Psoas muscle (tissue), 8 donors: ENCODE results near the gene SWAP70. TPM values are rescaled to one million over a fixed set of nuclear protein-coding genes. Genes with fewer than 3 reads are reported as not detected.

Experiments used
- ATAC-seq, 4 donors: fragments of 200-7000 bp; cut with Tn5 transposase; one replicate each; pipeline ENCODE4 v1.9.1; 2020; ENCODE audit warnings: moderate library complexity in 3 of 4, mild to moderate bottlenecking in 2 of 4
- DNase-seq, 2 donors: peaks; one replicate each; pipeline ENCODE4 v3.0.0-alpha.2; 2020
- H3K27ac ChIP-seq: fragments of 200-600 bp; one replicate; pipeline ENCODE4 v1.8.0; 2022
- H3K27me3 ChIP-seq, 3 donors: fragments of 200-600 bp in 1 of 3; one replicate each; pipeline versions ENCODE4 v1.6.1 to v1.8.0; 2013 to 2022; ENCODE audit warnings: low read length in 2 of 3, mild to moderate bottlenecking in 2 of 3, moderate library complexity in 1 of 3; ENCODE audit not compliant: insufficient read depth in 3 of 3
- H3K36me3 ChIP-seq, 2 donors: fragments of 200-600 bp in 1 of 2; one replicate each; pipeline versions ENCODE4 v1.6.1 to v1.8.0; 2013 to 2022; ENCODE audit warnings: low read depth in 1 of 2, mild to moderate bottlenecking in 1 of 2, moderate library complexity in 1 of 2; ENCODE audit not compliant: insufficient read depth in 1 of 2
- H3K4me1 ChIP-seq: fragments of 200-600 bp; one replicate; pipeline ENCODE4 v1.8.0; 2022
- H3K4me3 ChIP-seq: fragments of 200-600 bp; one replicate; pipeline ENCODE4 v1.8.0; 2022; ENCODE audit warnings: mild to moderate bottlenecking
- H3K9me3 ChIP-seq: fragments of 200-600 bp; one replicate; pipeline ENCODE4 v1.8.0; 2022
- WGBS, 3 donors: extraction: QIAGEN DNeasy Blood & Tissue Kit; methylation state at CpG; one replicate each; pipeline versions ENCODE4 v1.1.6 to v1.1.7; 2013; 5-methylcytosine and 5-hydroxymethylcytosine counted together
- intact Hi-C, 2 donors: fragments of 100-400 bp; cut with DNase I; formaldehyde crosslinking; loops; one replicate each; pipeline versions ENCODE4 v1.11.0 to v1.14.2; 2022
- polyA plus RNA-seq, 3 donors: library from polyadenylated mRNA; stranded (reverse); fragments of 200-250 nt; gene quantifications; one replicate each; pipeline ENCODE4 v1.2.3, GENCODE V29; 2013
- total RNA-seq, 4 donors: library from RNA; stranded (reverse); fragmentation: NEBNext Ultra II Directional in 2 of 4; extraction: Animal tissue kit (Norgen Biotek cat#: 25700) in 2 of 4; gene quantifications; one replicate each; pipeline versions ENCODE4 v1.2.1 to v1.2.4, GENCODE V29; 2021 to 2023
- TF ChIP-seq, protein P1 (sequence below): fragments of 200-600 bp; IDR thresholded peaks from one replicate; pipeline ENCODE4 v1.8.0; 2022; ENCODE audit warnings: antibody characterized with exemption
- donor health status: healthy with polysubstance abuse.
- donor health status: DM: no; HTN: no; CAD: no; lungs with moderate emphysema.
- donor health status: Bipolar disorder and iron deficiency.
- donor health status: healthy.
- donor health status: DM: yes; HTN: yes; CAD: no.
- donor health status: DM: no; HTN: no; CAD: no.
- donor health status: DM: no; HTN: no; CAD: no.
- donor health status: DM: yes; HTN: yes; CAD: no.

SWAP70 gene
- total and polyA plus RNA-seq, 7 donors = 4.3 to 13.3 (median 8.2) TPM

DNA sequence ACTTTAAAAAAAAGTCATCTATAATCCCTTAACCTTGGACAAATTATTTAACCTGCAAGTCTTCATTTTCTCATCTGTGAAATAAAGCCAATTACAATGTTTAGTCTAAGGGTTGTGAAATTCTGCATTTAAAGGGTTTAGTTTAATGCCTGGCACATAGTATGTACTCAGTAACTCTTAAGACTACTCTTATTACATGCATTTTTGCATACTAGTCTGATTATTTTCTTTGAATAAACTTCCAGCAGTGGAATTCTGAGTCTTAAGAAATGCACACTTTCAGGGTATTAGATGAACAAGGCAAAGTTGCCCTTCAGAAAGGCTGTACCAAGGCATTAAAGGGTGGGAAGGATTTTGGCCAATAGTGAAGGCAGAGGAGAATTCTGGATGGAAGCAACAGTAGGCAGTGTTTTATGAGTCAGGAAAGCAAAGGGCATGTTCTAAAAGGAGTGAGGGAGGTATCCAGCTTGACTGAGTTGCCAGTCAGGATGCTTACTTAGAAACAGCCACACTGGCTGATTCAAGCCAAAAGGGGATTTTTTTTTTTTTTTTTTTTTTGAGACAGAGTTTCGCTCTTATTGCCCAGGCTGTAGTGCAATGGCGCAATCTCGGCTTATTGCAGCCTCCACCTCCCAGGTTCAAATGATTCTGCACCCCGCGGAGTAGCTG is 50.5 kb downstream of the SWAP70 start:
- TF ChIP-seq, protein P1, sequence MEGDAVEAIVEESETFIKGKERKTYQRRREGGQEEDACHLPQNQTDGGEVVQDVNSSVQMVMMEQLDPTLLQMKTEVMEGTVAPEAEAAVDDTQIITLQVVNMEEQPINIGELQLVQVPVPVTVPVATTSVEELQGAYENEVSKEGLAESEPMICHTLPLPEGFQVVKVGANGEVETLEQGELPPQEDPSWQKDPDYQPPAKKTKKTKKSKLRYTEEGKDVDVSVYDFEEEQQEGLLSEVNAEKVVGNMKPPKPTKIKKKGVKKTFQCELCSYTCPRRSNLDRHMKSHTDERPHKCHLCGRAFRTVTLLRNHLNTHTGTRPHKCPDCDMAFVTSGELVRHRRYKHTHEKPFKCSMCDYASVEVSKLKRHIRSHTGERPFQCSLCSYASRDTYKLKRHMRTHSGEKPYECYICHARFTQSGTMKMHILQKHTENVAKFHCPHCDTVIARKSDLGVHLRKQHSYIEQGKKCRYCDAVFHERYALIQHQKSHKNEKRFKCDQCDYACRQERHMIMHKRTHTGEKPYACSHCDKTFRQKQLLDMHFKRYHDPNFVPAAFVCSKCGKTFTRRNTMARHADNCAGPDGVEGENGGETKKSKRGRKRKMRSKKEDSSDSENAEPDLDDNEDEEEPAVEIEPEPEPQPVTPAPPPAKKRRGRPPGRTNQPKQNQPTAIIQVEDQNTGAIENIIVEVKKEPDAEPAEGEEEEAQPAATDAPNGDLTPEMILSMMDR = no peak
- peaks cover 0 to 4% of the 10 kb centered on the region in 2 donors for H3K36me3 ChIP-seq
- 58 to 78% (median 69%) methylated on average over 5 of the region's 5 CpGs for WGBS, 3 donors
- intact Hi-C loops = no loop called here
- no peak overlapping the region for H3K4me3 ChIP-seq
- H3K27me3 ChIP-seq = no peaks in the 10 kb centered on the region
- ATAC-seq = no peak
- no peaks in the 10 kb centered on the region for H3K9me3 ChIP-seq
- no peak overlapping the region for H3K27ac ChIP-seq
- no peaks in the 10 kb centered on the region for H3K4me1 ChIP-seq
- no peak for DNase-seq

DNA sequence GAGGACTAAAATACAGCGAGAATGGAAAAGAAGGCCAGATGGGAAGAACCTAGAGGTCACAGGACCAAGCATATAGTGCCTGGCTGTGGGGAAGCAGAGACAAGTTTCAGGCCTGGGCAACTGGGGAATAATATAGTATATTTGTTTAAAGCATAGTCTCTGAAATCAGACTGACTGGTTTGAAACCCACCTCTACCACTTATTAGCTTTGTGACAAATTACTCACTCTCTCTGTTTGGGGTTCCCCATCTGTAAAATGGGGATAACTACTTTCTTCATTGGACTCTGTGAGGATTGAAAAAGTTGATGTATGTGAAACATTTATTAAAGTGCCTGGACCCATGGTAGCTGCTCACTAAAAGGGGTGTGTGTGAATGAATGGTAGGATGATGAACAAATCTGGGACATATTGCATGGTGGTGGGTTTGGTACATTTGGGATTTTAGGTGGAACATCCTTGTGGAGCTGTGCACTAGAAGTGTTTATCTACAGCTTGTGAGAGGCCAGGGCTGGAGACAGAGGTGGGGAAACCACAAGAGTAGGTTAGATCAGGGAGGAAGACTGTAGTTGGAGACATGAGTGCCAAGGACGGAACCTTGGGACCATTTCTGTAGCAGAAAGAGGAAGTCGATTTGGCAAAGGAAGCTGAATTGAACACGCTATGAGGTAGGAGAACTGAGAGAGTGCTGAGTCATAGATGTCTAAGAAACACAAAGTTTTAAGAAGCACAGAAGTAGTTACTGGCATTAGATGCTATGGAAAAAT is 52.6 kb downstream of the SWAP70 start:
- peak in 3 of 4 donors; percentile 49 to 66 (median 62) for ATAC-seq
- WGBS, 3 donors = 55 to 63% (median 60%) methylated on average over 4 of the region's 4 CpGs
- no peaks in the 10 kb centered on the region for H3K27me3 ChIP-seq
- TF ChIP-seq, protein P1 = no peak
- intact Hi-C loops = no loop called here
- H3K27ac ChIP-seq = peak overlapping the region; percentile 62
- H3K4me1 ChIP-seq = no peaks in the 10 kb centered on the region
- no peak for DNase-seq
- no peaks in the 10 kb centered on the region for H3K9me3 ChIP-seq
- H3K4me3 ChIP-seq = no peak overlapping the region
- H3K36me3 ChIP-seq = peaks cover 0 to 5% of the 10 kb centered on the region in 2 donors

DNA sequence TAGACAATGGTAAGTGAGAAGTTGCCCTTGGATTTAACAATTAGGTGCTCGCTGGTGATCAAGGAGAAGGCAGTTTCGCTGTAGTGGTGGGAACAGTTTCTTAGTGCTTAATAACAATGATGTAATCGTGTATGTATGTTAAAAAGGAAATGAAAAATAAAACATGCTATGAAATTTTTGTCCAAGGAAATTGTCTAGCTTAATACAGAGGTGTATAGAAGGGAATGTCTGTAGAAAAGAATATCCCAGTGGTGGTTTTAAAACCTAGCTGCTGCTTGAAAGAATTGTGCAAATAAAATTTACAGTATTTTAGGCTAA is 53.1 kb downstream of the SWAP70 start:
- Histone ChIP-seq H3K36me3 (peaks cover 0 to 5% of the 10 kb centered on the region in 2 donors), H3K4me3 (no peak overlapping the region), H3K27ac (peak overlapping the region; percentile 62), H3K27me3 (no peaks in the 10 kb centered on the region), H3K9me3 (no peaks in the 10 kb centered on the region), H3K4me1 (no peaks in the 10 kb centered on the region)
- no peak for ATAC-seq
- DNase-seq = no peak
- TF ChIP-seq, protein P1 = no peak
- intact Hi-C loops = no loop called here
- WGBS, 3 donors = 64 to 73% (median 65%) methylated on average over 3 of the region's 3 CpGs

DNA sequence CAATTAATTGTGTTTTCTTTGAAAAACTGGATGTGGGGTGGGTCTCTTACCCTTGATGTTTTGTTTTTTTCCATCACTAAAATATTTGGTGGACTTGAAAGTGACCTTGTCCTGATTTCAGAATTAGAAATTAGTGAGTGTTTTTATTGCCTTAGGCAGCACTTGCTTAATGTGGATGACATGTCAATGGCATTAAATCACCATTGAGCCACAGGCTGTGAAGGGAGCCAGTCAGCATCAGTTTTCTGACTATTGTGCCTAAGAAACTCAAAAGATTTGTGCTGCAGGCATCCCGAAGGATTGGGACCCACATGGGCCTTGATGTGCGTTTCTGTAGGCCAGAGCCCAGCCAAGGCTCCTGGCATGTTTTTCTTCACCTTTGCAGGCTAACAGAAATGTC is 53.8 kb downstream of the SWAP70 start:
- TF ChIP-seq, protein P1 = no peak
- ATAC-seq = no peak
- Histone ChIP-seq H3K4me3 (no peak overlapping the region), H3K27me3 (no peaks in the 10 kb centered on the region), H3K9me3 (no peaks in the 10 kb centered on the region), H3K4me1 (no peaks in the 10 kb centered on the region), H3K27ac (no peak overlapping the region), H3K36me3 (peaks cover 0 to 5% of the 10 kb centered on the region in 2 donors)
- WGBS, 3 donors = 64 to 82% (median 80%) methylated on average over 2 of the region's 2 CpGs
- DNase-seq = no peak
- intact Hi-C loops = no loop called here
